ENCODE measurements around the gene TMPRSS11B.
"Not testable (repeated sequence)": the region's sequence is repeated elsewhere in the genome, so short reads cannot be mapped to it uniquely, and the experiment has no call there.

The TMPRSS11B gene

GRCh38 chr4:68216501-68216900, 29.0 kb downstream of the TMPRSS11B start:
- DNase-seq = no peak

DNA sequence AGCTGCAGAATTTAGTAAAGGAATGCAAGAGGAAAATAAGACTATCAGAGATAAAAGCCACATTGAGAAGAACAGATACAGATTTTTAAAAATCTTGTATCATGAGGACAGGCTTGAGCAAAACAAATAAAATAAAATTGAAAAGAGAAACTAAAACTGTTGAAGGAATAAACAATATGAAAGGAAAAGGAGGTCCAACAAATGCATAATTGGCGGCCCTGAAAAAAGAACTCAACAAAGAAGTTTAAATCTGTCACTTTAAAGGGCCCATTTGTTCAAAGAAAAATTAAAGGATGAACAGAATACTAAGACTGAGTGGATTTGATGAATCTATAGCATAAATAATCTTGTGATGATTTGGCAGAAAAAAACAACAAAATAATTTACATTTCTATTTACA, 36.5 kb downstream of the TMPRSS11B start:
- no peak for DNase-seq

DNA sequence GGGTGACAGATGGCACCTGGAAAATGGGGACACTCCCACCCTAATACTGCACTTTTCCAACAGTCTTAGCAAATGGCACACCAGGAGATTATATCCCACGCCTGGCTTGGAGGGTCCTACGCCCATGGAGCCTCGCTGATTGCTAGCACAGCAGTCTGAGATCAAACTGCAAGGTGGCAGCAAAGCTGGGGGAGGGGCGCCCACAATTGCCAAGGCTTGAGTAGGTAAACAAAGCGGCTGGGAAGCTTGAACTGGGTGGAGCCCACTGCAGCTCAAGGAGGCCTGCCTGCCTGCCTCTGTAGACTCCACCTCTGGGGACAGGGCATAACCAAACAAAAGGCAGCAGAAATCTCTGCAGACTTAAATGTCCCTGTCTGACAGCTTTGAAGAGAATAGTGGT, 51.2 kb downstream of the TMPRSS11B start:
- not testable (repeated sequence) for DNase-seq

DNA sequence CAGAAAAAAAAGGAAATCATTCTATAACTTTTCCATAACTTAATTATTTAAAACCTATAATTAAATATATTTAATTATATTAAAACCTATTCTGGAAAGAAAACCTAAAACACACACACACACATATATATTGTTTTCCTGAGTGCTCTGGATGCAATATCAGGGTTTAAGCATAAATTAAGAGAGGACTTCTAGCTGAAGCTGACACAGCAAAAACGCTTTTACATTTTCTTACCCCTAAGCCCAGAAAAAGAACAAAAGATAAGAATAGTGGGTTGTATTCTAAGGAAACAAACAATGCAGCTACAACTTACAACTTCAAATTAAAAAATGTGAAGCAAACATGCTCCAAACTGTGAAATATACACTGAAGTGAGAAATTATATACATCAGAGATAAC, 52.3 kb downstream of the TMPRSS11B start:
- DNase-seq = no peak

DNA sequence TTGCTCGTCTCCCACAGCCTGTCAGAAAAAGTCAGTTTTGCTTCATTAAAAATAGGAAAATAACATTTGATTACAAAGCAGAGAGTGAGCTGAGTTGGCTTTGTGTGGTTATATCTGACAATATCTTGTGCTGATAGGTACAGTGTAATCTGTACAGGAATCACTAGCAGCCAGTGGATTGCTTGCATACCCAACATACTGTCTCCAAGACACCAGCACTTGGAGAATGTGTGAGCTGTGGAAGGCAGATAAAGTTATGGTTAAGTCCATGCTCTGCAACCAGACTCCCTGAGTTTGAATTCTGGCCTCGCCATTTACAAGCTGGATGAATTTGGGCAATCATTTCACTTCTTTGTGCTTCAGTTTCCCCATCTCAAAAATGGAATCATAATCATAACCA, 58.3 kb downstream of the TMPRSS11B start:
- no peak for DNase-seq

DNA sequence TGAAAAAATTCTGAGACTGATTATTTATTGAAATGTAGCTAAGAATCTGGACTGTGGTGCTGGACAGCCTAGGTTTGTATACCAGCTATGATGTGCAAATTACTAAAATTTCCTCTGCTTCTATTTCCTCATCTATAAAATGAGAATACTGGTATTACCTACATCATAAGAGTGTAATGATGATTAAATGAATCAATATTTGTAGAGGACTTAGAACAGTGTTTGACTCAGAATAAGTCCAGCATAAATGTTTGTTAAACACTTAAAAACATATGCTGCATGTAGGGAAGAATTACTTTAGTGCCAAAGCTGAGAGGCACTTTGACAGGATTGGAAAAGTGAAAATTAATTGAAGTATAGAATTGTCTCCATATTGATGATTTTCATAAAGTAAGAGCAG, 60.6 kb downstream of the TMPRSS11B start:
- DNase-seq = no peak

DNA sequence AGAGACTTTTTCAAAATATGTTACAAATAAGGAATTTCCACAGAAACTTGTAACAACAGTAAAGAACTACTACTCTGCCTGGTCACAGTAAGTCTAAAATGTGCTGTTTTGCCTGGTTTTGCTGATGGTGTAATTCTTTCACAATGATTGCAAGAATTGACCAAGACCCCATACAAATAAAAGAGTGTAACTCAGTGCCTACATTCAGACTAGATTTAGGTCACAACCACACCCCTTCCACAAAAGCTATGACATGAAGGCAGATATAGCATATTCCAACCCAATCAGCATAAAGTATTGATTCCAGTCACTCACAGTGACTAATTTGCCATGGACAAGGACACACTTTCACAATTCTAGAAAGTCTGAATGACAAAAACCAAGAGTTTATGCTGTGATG, 62.1 kb downstream of the TMPRSS11B start:
- DNase-seq = no peak

- DNase-seq = no peak
These were observed 63.1 kb downstream of the TMPRSS11B start for GRCh38 chr4:68182382-68182820.

DNA sequence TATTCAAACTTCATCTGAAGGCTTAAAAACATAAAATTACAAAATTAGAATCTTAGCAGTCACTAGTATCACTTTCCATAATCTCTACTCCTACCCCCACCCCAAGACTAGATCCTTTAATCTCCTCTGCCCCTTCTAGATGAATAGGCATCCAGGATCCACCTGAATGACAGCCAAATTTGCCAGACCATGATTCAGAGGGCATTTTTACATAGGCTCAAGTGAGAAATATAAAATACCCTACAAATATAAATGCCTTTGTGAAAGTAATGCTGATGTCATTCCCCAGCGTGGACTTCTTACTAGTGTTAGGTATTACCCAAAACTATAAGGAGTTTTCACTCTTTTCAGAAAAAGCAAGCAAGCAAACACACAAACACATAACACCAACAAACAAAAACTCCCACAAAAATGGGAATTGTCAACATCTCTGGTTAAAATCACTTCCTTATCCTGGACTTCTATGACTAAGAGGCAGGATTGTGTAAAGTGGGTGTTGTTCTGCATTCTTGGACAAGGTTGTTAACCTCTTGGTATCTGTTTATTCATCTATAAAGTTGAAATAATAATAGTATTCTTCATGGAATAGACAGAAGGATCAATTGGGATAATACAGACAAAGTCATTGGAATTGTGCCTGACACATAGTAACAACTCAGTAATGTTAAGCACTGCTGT, 64.5 kb downstream of the TMPRSS11B start:
- no peak for DNase-seq

DNA sequence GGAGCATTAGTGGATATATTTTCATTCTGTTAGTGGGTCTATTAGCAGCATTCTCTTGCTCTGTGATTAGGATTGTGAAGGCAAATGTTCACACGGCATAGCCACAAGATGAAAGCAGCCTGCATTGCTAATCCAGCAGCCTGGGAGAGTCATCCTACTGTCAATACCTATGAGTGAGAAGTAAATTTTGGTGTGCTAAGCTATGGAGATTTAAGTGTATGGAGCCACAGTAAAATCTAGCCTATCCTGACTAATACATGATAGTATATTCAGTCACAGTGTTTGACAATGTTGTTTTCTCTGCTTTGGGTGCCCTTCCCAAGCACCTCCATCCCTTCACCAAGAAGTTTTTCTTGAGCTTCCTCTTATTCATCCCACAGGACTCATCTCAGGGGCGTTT, 68.6 kb downstream of the TMPRSS11B start:
- DNase-seq = no peak

Measured in CD4-positive, alpha-beta T cell treated with Interferon alpha-2 for 1 hour (primary cell).